Liver (tissue), 9 donors: Measurements from ENCODE around the gene CPNE1. TPM values are rescaled to one million over a fixed set of nuclear protein-coding genes. Genes with fewer than 3 reads are reported as not detected.

Experiments used
- DNase-seq: peaks from one replicate; pipeline ENCODE4 v3.0.0-alpha.2; 2017; ENCODE audit warnings: low spot score
- H3K27ac ChIP-seq, 2 donors: one replicate each; pipeline ENCODE4 v1.7.0; 2013; ENCODE audit warnings: inconsistent platforms in 2 of 2, low read length in 2 of 2, control low read depth in 1 of 2, low read depth in 1 of 2, mild to moderate bottlenecking in 1 of 2
- H3K27me3 ChIP-seq, 4 donors: one replicate each; pipeline versions ENCODE4 v1.6.1 to v1.7.0; 2013; ENCODE audit warnings: low read length in 3 of 4, inconsistent platforms in 1 of 4, mild to moderate bottlenecking in 1 of 4, moderate library complexity in 1 of 4; ENCODE audit not compliant: control insufficient read depth in 4 of 4, insufficient read depth in 4 of 4
- H3K36me3 ChIP-seq, 4 donors: one replicate each; pipeline versions ENCODE4 v1.6.1 to v1.7.0; 2013; ENCODE audit warnings: low read length in 3 of 4, mild to moderate bottlenecking in 3 of 4, low read depth in 1 of 4, moderate library complexity in 1 of 4; ENCODE audit not compliant: control insufficient read depth in 4 of 4, insufficient read depth in 3 of 4
- H3K4me1 ChIP-seq, 4 donors: one replicate each; pipeline versions ENCODE4 v1.6.1 to v1.7.0; 2013; ENCODE audit warnings: low read length in 3 of 4, mild to moderate bottlenecking in 3 of 4, moderate library complexity in 1 of 4; ENCODE audit not compliant: control insufficient read depth in 4 of 4, insufficient read depth in 4 of 4
- H3K4me3 ChIP-seq, 3 donors: one replicate each; pipeline versions ENCODE4 v1.6.1 to v1.7.0; 2013; ENCODE audit warnings: low read length in 3 of 3, control low read depth in 1 of 3, low read depth in 1 of 3, mild to moderate bottlenecking in 1 of 3
- H3K9ac ChIP-seq, 2 donors: one replicate each; pipeline ENCODE4 v1.7.0; 2013; ENCODE audit warnings: low read length in 2 of 2, mild to moderate bottlenecking in 2 of 2, moderate library complexity in 2 of 2, control low read depth in 1 of 2, low read depth in 1 of 2
- H3K9me3 ChIP-seq, 4 donors: one replicate each; pipeline versions ENCODE4 v1.6.1 to v1.7.0; 2013; ENCODE audit warnings: low read length in 3 of 4; ENCODE audit not compliant: control insufficient read depth in 4 of 4
- ATF3 ChIP-seq: IDR thresholded peaks from 2 replicates; pipeline ENCODE4 v1.6.1; 2016; ENCODE audit warnings: antibody characterized with exemption
- EGR1 ChIP-seq, 2 donors: IDR thresholded peaks; 2 replicates each; pipeline ENCODE4 v1.6.1; 2016 to 2018; ENCODE audit warnings: antibody characterized with exemption in 2 of 2, low read depth in 2 of 2
- FOXA2 ChIP-seq: IDR thresholded peaks from 2 replicates; pipeline ENCODE4 v1.6.1; 2016; ENCODE audit warnings: antibody characterized with exemption
- GABPA ChIP-seq, 2 donors: IDR thresholded peaks in 1 of 2; conservative IDR thresholded peaks in 1 of 2; 2 replicates each; pipeline ENCODE4 v1.6.1; 2016; ENCODE audit warnings: antibody characterized with exemption in 2 of 2, mild to moderate bottlenecking in 1 of 2, moderate library complexity in 1 of 2
- HNF4G ChIP-seq: IDR thresholded peaks from 2 replicates; pipeline ENCODE4 v1.6.1; 2016; ENCODE audit warnings: antibody characterized with exemption
- JUND ChIP-seq, 2 donors: IDR thresholded peaks; 2 replicates each; pipeline ENCODE4 v1.6.1; 2016; ENCODE audit warnings: antibody characterized with exemption in 2 of 2
- MAX ChIP-seq: IDR thresholded peaks from 2 replicates; pipeline ENCODE4 v1.6.1; 2016; ENCODE audit warnings: antibody characterized with exemption
- NR2F2 ChIP-seq: IDR thresholded peaks from 2 replicates; pipeline ENCODE4 v1.6.1; 2016; ENCODE audit warnings: antibody characterized with exemption
- REST ChIP-seq: IDR thresholded peaks from 2 replicates; pipeline ENCODE4 v1.6.1; 2016; ENCODE audit warnings: antibody characterized with exemption, mild to moderate bottlenecking
- RXRA ChIP-seq, 2 donors: IDR thresholded peaks; 2 replicates each; pipeline ENCODE4 v1.6.1; 2017 to 2018; ENCODE audit warnings: antibody characterized with exemption in 2 of 2, mild to moderate bottlenecking in 1 of 2
- SP1 ChIP-seq: IDR thresholded peaks from 2 replicates; pipeline ENCODE4 v1.6.1; 2018; ENCODE audit warnings: antibody characterized with exemption, mild to moderate bottlenecking
- TAF1 ChIP-seq: conservative IDR thresholded peaks from 2 replicates; pipeline ENCODE4 v1.6.1; 2016; ENCODE audit warnings: antibody characterized with exemption, mild to moderate bottlenecking
- YY1 ChIP-seq: IDR thresholded peaks from 2 replicates; pipeline ENCODE4 v1.6.1; 2016; ENCODE audit warnings: antibody characterized with exemption, mild to moderate bottlenecking
- ZBTB33 ChIP-seq: IDR thresholded peaks from 2 replicates; pipeline ENCODE4 v1.6.1; 2016; ENCODE audit warnings: antibody characterized with exemption
- WGBS: extraction: QIAGEN DNeasy Blood & Tissue Kit; methylation state at CpG from one replicate; pipeline ENCODE4 v1.1.7; 2013; 5-methylcytosine and 5-hydroxymethylcytosine counted together
- polyA plus RNA-seq, 2 donors: library from polyadenylated mRNA; stranded (reverse) in 1 of 2; unstranded in 1 of 2; fragments of 200-250 nt in 1 of 2; fragments of >200 nt in 1 of 2; fragmentation: Nextera tagmentation in 1 of 2; extraction: Ambion mirVana in 1 of 2; gene quantifications; one replicate each; pipeline versions ENCODE4 v1.2.1 to v1.2.3, GENCODE V29; 2013 to 2015
- total RNA-seq, 2 donors: library from RNA; depleted of rRNA; stranded (reverse); fragments of >200 nt; gene quantifications; one replicate each; pipeline ENCODE4 v1.2.3, GENCODE V29; 2014
- donor health status: healthy.
- donor health status: healthy.
- donor health status: healthy.
- donor health status: healthy.
- donor health status: healthy.

Gene CPNE1
- total and polyA plus RNA-seq, 4 donors: 25.5 to 55.4 (median 50.5) TPM

GRCh38 chr20:35621560-35621946 lies 43.1 kb downstream of the CPNE1 start:
- Histone ChIP-seq H3K4me1 (peaks cover 10 to 29% (median 22%) of the 10 kb centered on the region in 4 donors), H3K27ac (no peak overlapping the region)
- WGBS: 94% methylated on average over 2 of the region's 2 CpGs

GRCh38 chr20:35620818-35621559 lies 43.7 kb downstream of the CPNE1 start:
- H3K4me1 ChIP-seq: peaks cover 10 to 30% (median 22%) of the 10 kb centered on the region in 4 donors
- H3K4me3 ChIP-seq: no peak overlapping the region
- H3K36me3 ChIP-seq: peaks cover 3 to 9% (median 5%) of the 10 kb centered on the region in 4 donors
- H3K27ac ChIP-seq: no peak overlapping the region
- DNase-seq: no peak
- WGBS: 96% methylated on average over 11 of the region's 11 CpGs
- H3K9ac ChIP-seq: no peak overlapping the region
- TF ChIP-seq NR2F2 (no peak), YY1 (no peak), TAF1 (no peak), HNF4G (no peak), REST (no peak), MAX (no peak), FOXA2 (no peak), ZBTB33 (no peak), SP1 (no peak), JUND (IDR thresholded peaks at IDR 0.05) (no peak), ATF3 (no peak), GABPA (IDR thresholded peaks at IDR 0.05 in 1 of 2, conservative IDR thresholded peaks at IDR 0.05 in 1 of 2) (no peak)
- no peaks in the 10 kb centered on the region for H3K27me3 ChIP-seq
- H3K9me3 ChIP-seq: no peaks in the 10 kb centered on the region

More at GRCh38 chr20:35621560-35621946, 43.1 kb downstream of the CPNE1 start:
- DNase-seq: no peak
- Histone ChIP-seq H3K4me3 (no peak overlapping the region), H3K27me3 (no peaks in the 10 kb centered on the region), H3K36me3 (peaks cover 7 to 14% (median 9%) of the 10 kb centered on the region in 4 donors), H3K9ac (no peak overlapping the region), H3K9me3 (no peaks in the 10 kb centered on the region)
- no peak for TF ChIP-seq RXRA (IDR thresholded peaks at IDR 0.05)
- TF ChIP-seq MAX: no peak
- TF ChIP-seq EGR1 (IDR thresholded peaks at IDR 0.05; ENCODE audit: low read depth in 2 of 2): no peak
- TF ChIP-seq NR2F2: no peak
